ENCODE data around the gene ERC1. TPM values are rescaled to one million over a fixed set of nuclear protein-coding genes. Genes with fewer than 3 reads are reported as not detected.

ERC1 gene
- total RNA-seq, 1 experiment from 2014 or later: 12.3 TPM

DNA sequence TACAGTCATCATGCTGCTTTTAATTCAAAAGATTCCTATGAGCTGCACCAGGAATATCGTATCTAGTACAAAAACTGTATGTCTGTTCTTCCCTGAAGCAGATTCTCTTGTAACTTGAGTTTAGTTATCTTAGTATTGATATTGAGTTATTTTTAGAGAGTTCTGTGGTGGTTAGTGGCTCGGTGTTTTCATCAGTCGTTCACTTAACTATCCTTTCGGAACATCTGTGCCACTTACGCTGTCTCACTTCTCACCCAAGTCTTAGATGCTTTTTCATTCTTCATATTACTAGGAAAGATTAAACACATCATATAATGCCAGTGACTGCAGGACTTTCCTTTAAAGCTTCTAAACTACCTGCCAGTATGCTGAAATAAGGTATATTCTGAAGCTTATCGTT is 352.4 kb downstream of the ERC1 start:
- POLR2A ChIA-PET (ENCODE audit: unreplicated experiment): no interaction called here
- TF ChIP-seq EZH2phosphoT487 (IDR thresholded peaks at IDR 0.05; ENCODE audit: borderline replicate concordance, low read length) (no peak), EZH2 (IDR thresholded peaks at IDR 0.05; ENCODE audit: low read length, unreplicated experiment) (no peak)
- TF ChIP-seq, protein P1, sequence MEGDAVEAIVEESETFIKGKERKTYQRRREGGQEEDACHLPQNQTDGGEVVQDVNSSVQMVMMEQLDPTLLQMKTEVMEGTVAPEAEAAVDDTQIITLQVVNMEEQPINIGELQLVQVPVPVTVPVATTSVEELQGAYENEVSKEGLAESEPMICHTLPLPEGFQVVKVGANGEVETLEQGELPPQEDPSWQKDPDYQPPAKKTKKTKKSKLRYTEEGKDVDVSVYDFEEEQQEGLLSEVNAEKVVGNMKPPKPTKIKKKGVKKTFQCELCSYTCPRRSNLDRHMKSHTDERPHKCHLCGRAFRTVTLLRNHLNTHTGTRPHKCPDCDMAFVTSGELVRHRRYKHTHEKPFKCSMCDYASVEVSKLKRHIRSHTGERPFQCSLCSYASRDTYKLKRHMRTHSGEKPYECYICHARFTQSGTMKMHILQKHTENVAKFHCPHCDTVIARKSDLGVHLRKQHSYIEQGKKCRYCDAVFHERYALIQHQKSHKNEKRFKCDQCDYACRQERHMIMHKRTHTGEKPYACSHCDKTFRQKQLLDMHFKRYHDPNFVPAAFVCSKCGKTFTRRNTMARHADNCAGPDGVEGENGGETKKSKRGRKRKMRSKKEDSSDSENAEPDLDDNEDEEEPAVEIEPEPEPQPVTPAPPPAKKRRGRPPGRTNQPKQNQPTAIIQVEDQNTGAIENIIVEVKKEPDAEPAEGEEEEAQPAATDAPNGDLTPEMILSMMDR (conservative IDR thresholded peaks at IDR 0.05; ENCODE audit: low read depth, low read length): no peak
- intact Hi-C loops (cut with micrococcal nuclease): no loop called here
- H3K4me1 ChIP-seq (ENCODE audit: insufficient read depth, low read length): no peaks in the 10 kb centered on the region
- no peak overlapping the region for H2AFZ ChIP-seq (ENCODE audit: low read length)
- no peak overlapping the region for H3K9ac ChIP-seq (ENCODE audit: low read length)
- H3K9me2 ChIP-seq (replicated peaks; ENCODE audit: low read length): no peaks in the 10 kb centered on the region
- no peaks in the 10 kb centered on the region for H3K36me3 ChIP-seq (ENCODE audit: low read depth, low read length)
- H3K9me3 ChIP-seq (ENCODE audit: low read length): no peaks in the 10 kb centered on the region
- no peak overlapping the region for H3K4me3 ChIP-seq (ENCODE audit: low read length)
- no peaks in the 10 kb centered on the region for H3K79me2 ChIP-seq (ENCODE audit: low read length)
- no peak for ATAC-seq
- no TSS peak for BruUV-seq (replicated peaks)
- H4K20me1 ChIP-seq (ENCODE audit: low read length): no peaks in the 10 kb centered on the region
- CTCF ChIA-PET: no interaction called here
- DNase-seq: no peak
- H3K4me2 ChIP-seq (ENCODE audit: low read length): no peak overlapping the region
- no peak overlapping the region for H3K27ac ChIP-seq (ENCODE audit: low read length)
- H3F3A ChIP-seq (ENCODE audit: low read length, unreplicated experiment): no peaks in the 10 kb centered on the region
- no peaks in the 10 kb centered on the region for H3K27me3 ChIP-seq (ENCODE audit: low read length)

- no peak for ATAC-seq
- Histone ChIP-seq H3K9me2 (replicated peaks; ENCODE audit: low read length) (no peaks in the 10 kb centered on the region), H3F3A (ENCODE audit: low read length, unreplicated experiment) (no peaks in the 10 kb centered on the region), H3K27ac (ENCODE audit: low read length) (no peak overlapping the region), H3K4me3 (ENCODE audit: low read length) (no peak overlapping the region), H2AFZ (ENCODE audit: low read length) (no peak overlapping the region), H4K20me1 (ENCODE audit: low read length) (no peaks in the 10 kb centered on the region), H3K4me2 (ENCODE audit: low read length) (no peak overlapping the region), H3K79me2 (ENCODE audit: low read length) (no peaks in the 10 kb centered on the region), H3K9ac (ENCODE audit: low read length) (no peak overlapping the region), H3K4me1 (ENCODE audit: insufficient read depth, low read length) (no peaks in the 10 kb centered on the region), H3K27me3 (ENCODE audit: low read length) (no peaks in the 10 kb centered on the region), H3K36me3 (ENCODE audit: low read depth, low read length) (no peaks in the 10 kb centered on the region), H3K9me3 (ENCODE audit: low read length) (no peaks in the 10 kb centered on the region)
- intact Hi-C loops (cut with micrococcal nuclease): no loop called here
- DNase-seq: no peak
- POLR2A ChIA-PET (ENCODE audit: unreplicated experiment): no interaction called here
- no TSS peak for BruUV-seq (replicated peaks)
- no peak for TF ChIP-seq EZH2phosphoT487 (IDR thresholded peaks at IDR 0.05; ENCODE audit: borderline replicate concordance, low read length)
- TF ChIP-seq EZH2 (IDR thresholded peaks at IDR 0.05; ENCODE audit: low read length, unreplicated experiment): no peak
- TF ChIP-seq, protein P1 (conservative IDR thresholded peaks at IDR 0.05; ENCODE audit: low read depth, low read length): no peak
- CTCF ChIA-PET: no interaction called here
Measured at GRCh38 chr12:1344245-1344644, 353.2 kb downstream of the ERC1 start.

GRCh38 chr12:1346126-1346525 is 355.1 kb downstream of the ERC1 start:
- no peaks in the 10 kb centered on the region for H4K20me1 ChIP-seq (ENCODE audit: low read length)

More at GRCh38 chr12:1346126-1346525, 355.1 kb downstream of the ERC1 start:
- H3K36me3 ChIP-seq (ENCODE audit: low read depth, low read length): no peaks in the 10 kb centered on the region
- no peak overlapping the region for H3K9ac ChIP-seq (ENCODE audit: low read length)
- H3K79me2 ChIP-seq (ENCODE audit: low read length): no peaks in the 10 kb centered on the region
- no peaks in the 10 kb centered on the region for H3F3A ChIP-seq (ENCODE audit: low read length, unreplicated experiment)
- no peak for DNase-seq
- H2AFZ ChIP-seq (ENCODE audit: low read length): no peak overlapping the region
- no peak for TF ChIP-seq EZH2phosphoT487 (IDR thresholded peaks at IDR 0.05; ENCODE audit: borderline replicate concordance, low read length)
- TF ChIP-seq, protein P1 (conservative IDR thresholded peaks at IDR 0.05; ENCODE audit: low read depth, low read length): no peak
- no peak for TF ChIP-seq EZH2 (IDR thresholded peaks at IDR 0.05; ENCODE audit: low read length, unreplicated experiment)
- no peak overlapping the region for H3K4me3 ChIP-seq (ENCODE audit: low read length)
- ChIA-PET CTCF (interaction anchor here (1.1 kb wide), 1 partner anchor 228 kb away, joined by 5 read pairs; no protein-coding TSS in a partner anchor), POLR2A (ENCODE audit: unreplicated experiment) (no interaction called here)
- H3K27me3 ChIP-seq (ENCODE audit: low read length): no peaks in the 10 kb centered on the region
- intact Hi-C loops (cut with micrococcal nuclease): no loop called here
- no peaks in the 10 kb centered on the region for H3K9me2 ChIP-seq (replicated peaks; ENCODE audit: low read length)
- peaks cover 15% of the 10 kb centered on the region for H3K4me1 ChIP-seq (ENCODE audit: insufficient read depth, low read length)
- no peak overlapping the region for H3K4me2 ChIP-seq (ENCODE audit: low read length)
- ATAC-seq: no peak
- no peaks in the 10 kb centered on the region for H3K9me3 ChIP-seq (ENCODE audit: low read length)
- no TSS peak for BruUV-seq (replicated peaks)
- H3K27ac ChIP-seq (ENCODE audit: low read length): no peak overlapping the region
